Keratinocyte (primary cell): Measurements from ENCODE around the gene DPM2.

Source experiments
- EZH2 ChIP-seq: IDR thresholded peaks from one replicate; pipeline ENCODE4 v1.6.1; 2012; ENCODE audit warnings: inconsistent platforms, mild to moderate bottlenecking, low read length, moderate library complexity
- TF ChIP-seq, protein P1 (sequence below), 3 experiments: IDR thresholded peaks in 1 of 3; conservative IDR thresholded peaks in 1 of 3; optimal IDR thresholded peaks in 1 of 3; 2 replicates in 2 of 3; 3 replicates in 1 of 3; pipeline versions ENCODE3 to v1.5.1; 2011; ENCODE audit warnings: low read length in 3 of 3, mild to moderate bottlenecking in 3 of 3, moderate library complexity in 2 of 3, control low read depth in 1 of 3, inconsistent platforms in 1 of 3; ENCODE audit not compliant: insufficient read depth in 2 of 3; ENCODE audit errors: extremely low read depth in 1 of 3

DNA sequence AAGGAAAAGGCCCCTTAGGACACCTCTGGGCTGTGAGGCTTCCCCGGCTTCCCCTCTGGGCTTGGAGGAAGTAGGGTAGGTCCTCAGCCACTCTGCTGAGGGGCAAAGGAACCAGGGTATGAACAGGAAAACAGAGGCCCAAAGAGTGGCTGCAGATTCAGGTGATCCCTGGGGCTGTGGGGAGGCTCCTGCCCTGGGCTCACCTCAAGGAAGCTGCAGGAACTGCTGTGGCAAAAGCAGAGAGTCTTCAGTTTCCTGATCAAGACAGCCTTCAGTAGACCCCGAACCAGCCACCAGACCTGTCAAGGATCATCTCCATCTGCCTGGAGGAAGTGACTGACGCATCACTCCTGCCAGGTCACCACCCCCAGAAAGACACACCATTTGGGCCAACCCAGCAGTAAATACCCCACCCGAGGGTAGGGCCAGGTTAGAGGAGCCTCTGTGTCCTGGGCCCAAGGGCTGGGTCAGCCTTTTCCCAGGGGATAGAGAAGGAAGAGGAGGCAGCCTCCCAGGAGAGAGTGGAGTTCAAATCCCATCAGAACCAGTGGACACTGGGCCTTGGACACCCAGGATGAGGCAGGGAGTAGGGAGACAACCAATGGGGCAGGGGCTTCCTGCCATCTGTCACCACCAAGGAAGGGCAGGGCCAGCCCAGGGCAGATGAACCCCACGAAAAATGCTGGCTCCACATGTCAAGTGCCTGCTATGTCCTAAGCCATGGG lies 32.5 kb downstream of the DPM2 start:
- TF ChIP-seq, protein P1, sequence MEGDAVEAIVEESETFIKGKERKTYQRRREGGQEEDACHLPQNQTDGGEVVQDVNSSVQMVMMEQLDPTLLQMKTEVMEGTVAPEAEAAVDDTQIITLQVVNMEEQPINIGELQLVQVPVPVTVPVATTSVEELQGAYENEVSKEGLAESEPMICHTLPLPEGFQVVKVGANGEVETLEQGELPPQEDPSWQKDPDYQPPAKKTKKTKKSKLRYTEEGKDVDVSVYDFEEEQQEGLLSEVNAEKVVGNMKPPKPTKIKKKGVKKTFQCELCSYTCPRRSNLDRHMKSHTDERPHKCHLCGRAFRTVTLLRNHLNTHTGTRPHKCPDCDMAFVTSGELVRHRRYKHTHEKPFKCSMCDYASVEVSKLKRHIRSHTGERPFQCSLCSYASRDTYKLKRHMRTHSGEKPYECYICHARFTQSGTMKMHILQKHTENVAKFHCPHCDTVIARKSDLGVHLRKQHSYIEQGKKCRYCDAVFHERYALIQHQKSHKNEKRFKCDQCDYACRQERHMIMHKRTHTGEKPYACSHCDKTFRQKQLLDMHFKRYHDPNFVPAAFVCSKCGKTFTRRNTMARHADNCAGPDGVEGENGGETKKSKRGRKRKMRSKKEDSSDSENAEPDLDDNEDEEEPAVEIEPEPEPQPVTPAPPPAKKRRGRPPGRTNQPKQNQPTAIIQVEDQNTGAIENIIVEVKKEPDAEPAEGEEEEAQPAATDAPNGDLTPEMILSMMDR (optimal IDR thresholded peaks at IDR 0.05 in 1 of 3, IDR thresholded peaks at IDR 0.05 in 1 of 3, conservative IDR thresholded peaks at IDR 0.05 in 1 of 3; ENCODE audit: extremely low read depth in 1 of 3, insufficient read depth in 2 of 3, low read length in 3 of 3) = no peak
- TF ChIP-seq EZH2 = no peak
